ENCODE data around the gene LHX3.

LHX3 gene

GRCh38 chr9:136225748-136226679 is 21.1 kb upstream of the LHX3 start:
- peak; percentile 62 for DNase-seq

GRCh38 chr9:136225366-136225747 is 20.4 kb upstream of the LHX3 start:
- peak; percentile 33 for DNase-seq

GRCh38 chr9:136223871-136224640 is 19.1 kb upstream of the LHX3 start:
- no peak for DNase-seq

GRCh38 chr9:136222906-136223285 is 18.0 kb upstream of the LHX3 start:
- DNase-seq, result no peak

GRCh38 chr9:136222166-136222905 is 17.4 kb upstream of the LHX3 start:
- no peak for DNase-seq

GRCh38 chr9:136220017-136220729 is 15.2 kb upstream of the LHX3 start:
- peak; percentile 32 for DNase-seq

GRCh38 chr9:136219276-136219675 is 14.3 kb upstream of the LHX3 start:
- no peak for DNase-seq

GRCh38 chr9:136218673-136219072 is 13.7 kb upstream of the LHX3 start:
- no peak for DNase-seq

- no peak for DNase-seq
These were observed 13.3 kb upstream of the LHX3 start for GRCh38 chr9:136218271-136218670.

GRCh38 chr9:136216541-136217244 is 11.8 kb upstream of the LHX3 start:
- DNase-seq, result no peak

GRCh38 chr9:136213733-136214132 is 8.8 kb upstream of the LHX3 start:
- no peak for DNase-seq

- no peak for DNase-seq
These were observed 7.5 kb upstream of the LHX3 start for GRCh38 chr9:136212345-136212950.

- no peak for DNase-seq
These were observed 6.8 kb upstream of the LHX3 start for GRCh38 chr9:136211441-136212344.

GRCh38 chr9:136211006-136211405 is 6.1 kb upstream of the LHX3 start:
- no peak for DNase-seq

GRCh38 chr9:136210276-136210675 is 5.3 kb upstream of the LHX3 start:
- no peak for DNase-seq

GRCh38 chr9:136209786-136210185 is 4.9 kb upstream of the LHX3 start:
- no peak for DNase-seq

GRCh38 chr9:136209232-136209631 is 4.3 kb upstream of the LHX3 start:
- no peak for DNase-seq

GRCh38 chr9:136208675-136209074 is 3.7 kb upstream of the LHX3 start:
- no peak for DNase-seq

- no peak for DNase-seq
These were observed 2.7 kb upstream of the LHX3 start for GRCh38 chr9:136207616-136208015.

GRCh38 chr9:136206602-136207275 is 1.8 kb upstream of the LHX3 start:
- no peak for DNase-seq
